T-helper 2 cell treated with Interferon-gamma antibody and Interleukin-4, amounts not matched to agents 5 μg/mL and 100 μg/mL, for 36 hours (primary cell): ENCODE data around the gene PHF1.
A peak's percentile ranks its signal among the peaks of the same experiment; 100 is the strongest.

Experiments
- DNase-seq: peaks from one replicate; pipeline ENCODE4 v3.0.0; 2021; ENCODE audit warnings: low spot score
- H3K27ac Mint-ChIP-seq: one replicate; pipeline ENCODE4 v1.8.0; 2021; ENCODE audit warnings: mild to moderate bottlenecking, mixed read lengths
- H3K27me3 Mint-ChIP-seq: one replicate; pipeline ENCODE4 v1.8.0; 2021; ENCODE audit warnings: low read depth, mixed read lengths
- H3K36me3 Mint-ChIP-seq: one replicate; pipeline ENCODE4 v1.8.0; 2021; ENCODE audit warnings: low read depth, mixed read lengths
- H3K4me1 Mint-ChIP-seq: one replicate; pipeline ENCODE4 v1.8.0; 2021; ENCODE audit warnings: low read depth, mixed read lengths
- H3K4me3 Mint-ChIP-seq: one replicate; pipeline ENCODE4 v1.8.0; 2022; ENCODE audit warnings: mild to moderate bottlenecking, moderate library complexity, mixed read lengths
- H3K9me3 Mint-ChIP-seq: one replicate; pipeline ENCODE4 v1.8.0; 2021; ENCODE audit warnings: mixed read lengths

Gene PHF1

DNA sequence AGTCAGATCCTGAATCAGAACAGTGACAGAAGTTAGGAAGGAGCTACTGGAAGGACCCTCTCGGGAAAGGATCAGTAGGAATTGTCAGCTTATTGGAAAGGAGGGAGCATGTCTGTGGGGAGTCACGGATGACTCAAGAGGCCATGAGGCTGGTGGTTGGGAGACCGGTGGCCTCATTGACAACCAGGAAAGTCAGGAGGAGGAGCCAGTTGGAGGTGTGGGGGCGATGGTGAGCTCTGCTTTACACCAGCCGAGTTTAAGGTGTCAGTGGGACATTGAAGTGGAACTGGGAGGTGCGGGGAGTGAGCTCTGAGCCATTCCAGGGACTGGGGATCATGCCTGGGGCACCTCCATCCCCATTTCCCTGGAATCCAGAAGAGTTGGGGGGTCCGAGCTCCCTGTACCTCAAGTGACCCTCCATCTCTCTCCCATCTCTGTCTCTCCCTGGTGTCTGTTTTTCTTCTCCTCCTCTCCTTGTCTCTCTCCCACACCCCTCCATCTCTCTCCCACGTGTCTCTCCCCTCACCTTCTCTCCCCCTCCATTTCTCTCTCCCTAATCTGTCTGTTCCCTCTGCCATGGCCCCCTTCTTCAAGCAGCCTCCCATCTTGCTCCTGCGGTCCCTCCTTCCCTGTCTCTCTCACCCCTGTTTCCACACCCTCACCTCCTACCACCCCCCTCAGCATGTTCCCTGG is 29.3 kb downstream of the PHF1 start:
- Mint-ChIP-seq H3K27me3 (no peaks in the 10 kb centered on the region), H3K27ac (no peak overlapping the region), H3K4me3 (no peak overlapping the region), H3K4me1 (no peaks in the 10 kb centered on the region), H3K36me3 (peaks cover 34% of the 10 kb centered on the region), H3K9me3 (no peaks in the 10 kb centered on the region)
- DNase-seq = no peak

DNA sequence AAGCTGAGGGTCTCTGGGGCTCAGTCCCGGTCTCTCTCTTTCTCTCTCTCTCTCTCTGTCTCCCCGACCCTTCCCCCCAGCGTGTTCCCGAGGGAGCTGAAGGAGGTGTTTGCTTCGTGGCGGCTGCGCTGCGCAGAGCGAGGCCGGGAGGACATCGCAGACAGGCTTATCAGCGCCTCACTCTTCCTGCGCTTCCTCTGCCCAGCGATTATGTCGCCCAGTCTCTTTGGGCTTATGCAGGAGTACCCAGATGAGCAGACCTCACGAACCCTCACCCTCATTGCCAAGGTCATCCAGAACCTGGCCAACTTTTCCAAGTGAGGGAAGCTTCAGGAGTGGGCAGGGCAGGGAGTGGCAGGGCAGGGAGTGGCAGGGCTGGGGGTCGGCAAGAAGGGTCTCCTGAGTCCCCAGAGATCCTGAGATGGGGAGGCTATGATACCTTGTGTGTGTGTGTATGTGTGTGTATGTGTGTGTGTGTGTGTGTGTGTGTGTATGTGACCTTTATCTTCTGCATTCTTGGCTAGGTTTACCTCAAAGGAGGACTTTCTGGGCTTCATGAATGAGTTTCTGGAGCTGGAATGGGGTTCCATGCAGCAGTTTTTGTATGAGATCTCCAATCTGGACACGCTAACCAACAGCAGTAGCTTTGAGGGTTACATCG is 30.0 kb downstream of the PHF1 start:
- H3K36me3 Mint-ChIP-seq = peaks cover 30% of the 10 kb centered on the region
- no peaks in the 10 kb centered on the region for H3K27me3 Mint-ChIP-seq
- H3K9me3 Mint-ChIP-seq = no peaks in the 10 kb centered on the region
- no peak overlapping the region for H3K4me3 Mint-ChIP-seq
- no peaks in the 10 kb centered on the region for H3K4me1 Mint-ChIP-seq
- no peak overlapping the region for H3K27ac Mint-ChIP-seq
- DNase-seq = no peak

- no peak overlapping the region for H3K27ac Mint-ChIP-seq
- no peak for DNase-seq
- no peaks in the 10 kb centered on the region for H3K4me1 Mint-ChIP-seq
- H3K4me3 Mint-ChIP-seq = no peak overlapping the region
- H3K36me3 Mint-ChIP-seq = peaks cover 27% of the 10 kb centered on the region
- no peaks in the 10 kb centered on the region for H3K9me3 Mint-ChIP-seq
- no peaks in the 10 kb centered on the region for H3K27me3 Mint-ChIP-seq
Observed at GRCh38 chr6:33441457-33441856, 30.6 kb downstream of the PHF1 start.

GRCh38 chr6:33442283-33442682 is 31.5 kb downstream of the PHF1 start:
- H3K9me3 Mint-ChIP-seq = no peaks in the 10 kb centered on the region
- no peak overlapping the region for H3K27ac Mint-ChIP-seq
- H3K4me3 Mint-ChIP-seq = no peak overlapping the region
- DNase-seq = no peak
- H3K36me3 Mint-ChIP-seq = peaks cover 21% of the 10 kb centered on the region
- no peaks in the 10 kb centered on the region for H3K27me3 Mint-ChIP-seq
- H3K4me1 Mint-ChIP-seq = no peaks in the 10 kb centered on the region

DNA sequence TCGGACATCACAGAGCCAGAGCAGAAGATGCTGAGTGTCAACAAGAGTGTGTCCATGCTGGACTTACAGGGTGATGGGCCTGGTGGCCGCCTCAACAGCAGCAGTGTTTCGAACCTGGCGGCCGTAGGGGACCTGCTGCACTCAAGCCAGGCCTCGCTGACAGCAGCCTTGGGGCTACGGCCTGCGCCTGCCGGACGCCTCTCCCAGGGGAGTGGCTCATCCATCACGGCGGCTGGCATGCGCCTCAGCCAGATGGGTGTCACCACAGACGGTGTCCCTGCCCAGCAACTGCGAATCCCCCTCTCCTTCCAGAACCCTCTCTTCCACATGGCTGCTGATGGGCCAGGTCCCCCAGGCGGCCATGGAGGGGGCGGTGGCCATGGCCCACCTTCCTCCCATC is 32.2 kb downstream of the PHF1 start:
- Mint-ChIP-seq H3K4me3 (no peak overlapping the region), H3K9me3 (no peaks in the 10 kb centered on the region), H3K36me3 (peaks cover 21% of the 10 kb centered on the region), H3K27me3 (no peaks in the 10 kb centered on the region), H3K27ac (no peak overlapping the region), H3K4me1 (no peaks in the 10 kb centered on the region)
- no peak for DNase-seq

- no peak for DNase-seq
- H3K4me3 Mint-ChIP-seq = no peak overlapping the region
- H3K4me1 Mint-ChIP-seq = no peaks in the 10 kb centered on the region
- no peaks in the 10 kb centered on the region for H3K9me3 Mint-ChIP-seq
- H3K36me3 Mint-ChIP-seq = peaks cover 24% of the 10 kb centered on the region
- H3K27ac Mint-ChIP-seq = no peak overlapping the region
- no peaks in the 10 kb centered on the region for H3K27me3 Mint-ChIP-seq
Observed at GRCh38 chr6:33443619-33444504, 33.0 kb downstream of the PHF1 start.

- no peaks in the 10 kb centered on the region for H3K9me3 Mint-ChIP-seq
- no peaks in the 10 kb centered on the region for H3K4me1 Mint-ChIP-seq
- peaks cover 18% of the 10 kb centered on the region for H3K36me3 Mint-ChIP-seq
- DNase-seq = no peak
- no peak overlapping the region for H3K27ac Mint-ChIP-seq
- H3K27me3 Mint-ChIP-seq = no peaks in the 10 kb centered on the region
- no peak overlapping the region for H3K4me3 Mint-ChIP-seq
Observed at GRCh38 chr6:33445119-33445603, 34.3 kb downstream of the PHF1 start.

DNA sequence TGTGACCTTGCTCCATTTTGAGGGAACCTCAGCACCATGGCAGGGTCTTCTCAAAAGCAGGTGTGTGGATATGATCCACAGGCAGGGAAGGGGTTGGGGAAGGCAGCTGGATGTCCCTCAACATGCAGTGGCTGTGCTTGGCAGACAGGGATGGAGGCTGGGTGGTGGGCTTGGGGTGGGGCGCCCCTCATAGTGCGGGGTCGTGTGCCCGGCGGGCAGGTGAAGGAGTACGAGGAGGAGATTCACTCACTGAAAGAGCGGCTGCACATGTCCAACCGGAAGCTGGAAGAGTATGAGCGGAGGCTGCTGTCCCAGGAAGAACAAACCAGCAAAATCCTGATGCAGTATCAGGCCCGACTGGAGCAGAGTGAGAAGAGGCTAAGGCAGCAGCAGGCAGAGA is 35.5 kb downstream of the PHF1 start:
- H3K4me3 Mint-ChIP-seq = no peak overlapping the region
- no peak overlapping the region for H3K27ac Mint-ChIP-seq
- no peaks in the 10 kb centered on the region for H3K4me1 Mint-ChIP-seq
- H3K27me3 Mint-ChIP-seq = no peaks in the 10 kb centered on the region
- peaks cover 18% of the 10 kb centered on the region for H3K36me3 Mint-ChIP-seq
- DNase-seq = no peak
- no peaks in the 10 kb centered on the region for H3K9me3 Mint-ChIP-seq

DNA sequence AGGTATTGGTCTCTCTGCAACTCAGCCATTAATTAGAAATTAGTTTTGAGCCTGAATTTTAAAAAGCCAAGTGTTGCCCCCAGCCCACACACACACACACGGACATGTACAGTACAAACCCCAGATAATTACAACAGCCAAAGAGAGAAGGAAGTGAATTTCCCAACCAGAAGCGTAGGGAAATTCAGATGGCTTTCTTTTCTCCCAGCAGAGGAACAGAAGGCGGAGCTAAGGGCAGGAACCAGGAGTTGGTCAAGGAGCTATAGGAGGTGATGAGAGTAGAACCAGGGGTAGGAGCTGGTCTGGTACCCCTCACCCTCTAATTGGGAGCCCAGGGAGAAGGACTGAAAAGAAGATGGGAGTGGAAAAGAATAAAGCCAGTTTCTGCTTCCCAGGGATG is 39.6 kb downstream of the PHF1 start:
- Mint-ChIP-seq H3K27me3 (no peaks in the 10 kb centered on the region), H3K27ac (no peak overlapping the region), H3K36me3 (peaks cover 21% of the 10 kb centered on the region), H3K4me1 (peaks cover 15% of the 10 kb centered on the region), H3K9me3 (no peaks in the 10 kb centered on the region), H3K4me3 (no peak overlapping the region)
- no peak for DNase-seq

DNA sequence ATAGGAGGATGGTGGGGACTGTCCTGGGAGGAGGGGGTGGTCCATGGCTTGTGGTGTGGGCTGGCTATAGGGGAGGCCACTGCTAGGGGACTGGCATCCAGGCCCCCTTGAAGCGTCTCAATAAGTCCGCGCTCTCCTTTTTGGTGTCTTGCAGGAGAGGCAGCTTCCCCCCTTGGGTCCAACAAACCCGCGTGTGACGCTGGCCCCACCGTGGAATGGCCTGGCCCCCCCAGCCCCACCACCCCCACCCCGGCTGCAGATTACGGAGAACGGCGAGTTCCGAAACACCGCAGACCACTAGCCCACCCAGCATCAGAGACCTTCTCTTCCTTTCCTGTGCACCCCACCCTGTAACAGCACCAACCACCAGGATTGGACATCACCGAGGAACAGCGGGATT is 40.8 kb downstream of the PHF1 start:
- H3K4me1 Mint-ChIP-seq = peaks cover 16% of the 10 kb centered on the region
- peaks cover 20% of the 10 kb centered on the region for H3K36me3 Mint-ChIP-seq
- H3K9me3 Mint-ChIP-seq = no peaks in the 10 kb centered on the region
- peak overlapping the region; percentile 15 for H3K27ac Mint-ChIP-seq
- DNase-seq = no peak
- no peak overlapping the region for H3K4me3 Mint-ChIP-seq
- no peaks in the 10 kb centered on the region for H3K27me3 Mint-ChIP-seq

DNA sequence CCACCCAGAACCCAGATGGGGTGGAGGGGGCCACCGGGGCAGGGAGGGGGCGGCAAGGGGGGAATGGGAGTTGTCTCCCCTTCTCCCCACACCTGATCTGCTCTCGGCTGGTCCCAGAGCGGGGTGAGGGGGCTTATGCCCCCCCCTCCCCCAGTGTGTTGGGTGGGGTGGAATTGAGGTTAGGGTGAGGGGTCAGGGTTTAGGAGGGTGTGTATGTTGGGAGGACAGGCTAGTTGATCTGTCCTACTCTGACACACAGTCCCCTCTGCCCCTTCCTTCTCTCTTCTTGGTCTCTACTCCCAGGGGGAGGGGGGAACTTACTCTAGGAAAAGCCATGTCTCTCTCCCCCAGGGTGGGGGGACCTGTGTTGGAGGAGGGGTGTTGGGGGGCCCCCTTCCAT is 41.7 kb downstream of the PHF1 start:
- Mint-ChIP-seq H3K4me1 (peaks cover 16% of the 10 kb centered on the region), H3K9me3 (no peaks in the 10 kb centered on the region), H3K27ac (no peak overlapping the region), H3K36me3 (peaks cover 18% of the 10 kb centered on the region), H3K4me3 (no peak overlapping the region), H3K27me3 (no peaks in the 10 kb centered on the region)
- DNase-seq = no peak

DNA sequence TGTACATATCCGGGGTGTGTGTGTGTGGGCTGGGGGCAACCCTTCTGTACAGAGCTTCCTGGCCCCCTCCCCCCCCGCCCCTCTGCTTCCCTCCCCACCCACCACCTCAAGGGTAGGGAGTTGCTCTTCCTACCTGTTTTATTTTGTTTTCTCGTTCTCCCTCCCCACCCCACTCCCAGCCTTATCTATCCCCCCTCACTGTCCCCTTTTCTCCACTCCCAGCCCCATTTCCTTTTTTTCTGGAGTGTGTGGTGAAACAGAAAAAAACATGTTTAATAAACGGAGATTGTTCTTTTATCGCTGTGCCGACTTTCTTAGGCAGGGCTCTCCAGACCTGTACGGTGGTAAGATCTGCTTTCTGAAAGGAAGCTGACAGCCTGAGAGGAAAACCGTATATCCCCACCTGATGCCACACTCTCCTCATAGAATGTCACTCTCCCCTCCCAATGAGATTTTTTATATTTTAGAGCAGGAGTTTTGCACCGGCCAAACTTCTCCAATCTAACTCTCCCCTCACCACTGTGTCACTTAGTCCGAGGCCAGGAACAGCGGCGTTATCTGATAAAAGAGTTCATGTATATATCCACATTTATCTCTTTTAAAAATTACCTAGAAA is 42.7 kb downstream of the PHF1 start:
- Mint-ChIP-seq H3K36me3 (peaks cover 10% of the 10 kb centered on the region), H3K27ac (peak overlapping the region; percentile 82), H3K9me3 (no peaks in the 10 kb centered on the region), H3K4me3 (peak overlapping the region; percentile 91), H3K4me1 (peaks cover 16% of the 10 kb centered on the region), H3K27me3 (no peaks in the 10 kb centered on the region)
- no peak for DNase-seq

GRCh38 chr6:33454009-33454946 is 43.5 kb downstream of the PHF1 start, which contains the start of gene ZBTB9:
ZBTB9 (plus strand) TSS chr6:33454576; CDS start chr6:33455101, 525 bp downstream.
- H3K27me3 Mint-ChIP-seq = no peaks in the 10 kb centered on the region
- H3K4me1 Mint-ChIP-seq = peaks cover 16% of the 10 kb centered on the region
- peaks cover 6% of the 10 kb centered on the region for H3K36me3 Mint-ChIP-seq
- no peaks in the 10 kb centered on the region for H3K9me3 Mint-ChIP-seq
- peak within 1 kb of the TSS; percentile 82 for H3K27ac Mint-ChIP-seq
- H3K4me3 Mint-ChIP-seq = peak within 1 kb of the TSS; percentile 91
- peak; percentile 97 for DNase-seq
